Astrocyte of the spinal cord (primary cell): ENCODE data around the gene NFATC3.

Experiments used
- DNase-seq: peaks from one replicate; pipeline ENCODE4 v3.0.0; 2011; ENCODE audit warnings: low read depth, low spot score
- H3K4me3 ChIP-seq: 2 replicates; pipeline ENCODE4 v1.5.1; 2011; ENCODE audit warnings: low read depth, mild to moderate bottlenecking, low read length, moderate library complexity
- CTCF ChIP-seq: IDR thresholded peaks from 2 replicates; pipeline ENCODE4 v1.5.1; 2012; ENCODE audit warnings: low read depth, mild to moderate bottlenecking, low read length, inconsistent platforms
- in situ Hi-C: cut with HindIII; loops from 2 replicates; pipeline ENCODE4 v1.10.0; 2017; ENCODE audit warnings: low sequenced_read_pairs

Gene NFATC3

DNA sequence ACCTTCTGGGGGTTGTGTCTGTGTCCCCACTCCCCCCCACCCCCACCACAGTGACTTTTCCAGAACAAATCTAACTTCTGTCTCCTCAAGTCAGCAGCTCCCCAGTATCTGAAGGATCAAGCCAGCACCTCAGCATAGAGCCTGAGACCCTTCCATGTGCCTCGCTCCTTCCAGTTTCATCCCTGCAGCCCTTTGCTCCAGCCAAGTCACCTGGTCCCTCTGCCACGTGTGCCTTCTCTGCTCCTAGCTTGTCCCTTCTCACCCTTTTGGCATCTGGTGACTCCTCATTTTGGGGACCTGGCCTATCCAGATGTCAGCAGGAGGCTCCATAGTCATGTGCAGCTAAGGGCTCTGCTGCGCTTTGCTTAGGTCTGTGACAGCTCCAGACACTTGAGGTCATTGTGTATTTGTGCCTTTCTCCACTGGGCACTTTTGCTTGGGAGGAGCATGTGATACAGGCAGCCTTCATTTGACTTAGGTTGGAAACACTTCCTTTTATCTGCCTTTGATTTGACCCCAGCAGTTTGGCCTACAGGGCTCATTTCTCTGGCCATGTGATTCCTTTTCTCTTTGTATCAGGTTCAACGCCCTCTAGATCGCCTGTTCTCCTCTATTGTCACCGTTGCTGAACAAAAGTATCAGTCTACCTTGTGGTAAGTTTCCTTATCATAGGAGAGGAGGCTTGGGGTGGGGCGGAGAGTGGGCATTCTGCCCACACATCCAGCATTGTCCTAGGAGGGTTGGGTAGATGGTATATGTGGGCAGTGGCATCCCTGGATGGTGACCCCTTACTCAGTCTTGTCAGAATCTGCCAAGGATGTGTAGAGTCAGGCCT is 7.1 kb upstream of the NFATC3 start:
- no peak for DNase-seq
- in situ Hi-C loops, result no loop called here
- no peak for TF ChIP-seq CTCF
- no peak overlapping the region for H3K4me3 ChIP-seq

DNA sequence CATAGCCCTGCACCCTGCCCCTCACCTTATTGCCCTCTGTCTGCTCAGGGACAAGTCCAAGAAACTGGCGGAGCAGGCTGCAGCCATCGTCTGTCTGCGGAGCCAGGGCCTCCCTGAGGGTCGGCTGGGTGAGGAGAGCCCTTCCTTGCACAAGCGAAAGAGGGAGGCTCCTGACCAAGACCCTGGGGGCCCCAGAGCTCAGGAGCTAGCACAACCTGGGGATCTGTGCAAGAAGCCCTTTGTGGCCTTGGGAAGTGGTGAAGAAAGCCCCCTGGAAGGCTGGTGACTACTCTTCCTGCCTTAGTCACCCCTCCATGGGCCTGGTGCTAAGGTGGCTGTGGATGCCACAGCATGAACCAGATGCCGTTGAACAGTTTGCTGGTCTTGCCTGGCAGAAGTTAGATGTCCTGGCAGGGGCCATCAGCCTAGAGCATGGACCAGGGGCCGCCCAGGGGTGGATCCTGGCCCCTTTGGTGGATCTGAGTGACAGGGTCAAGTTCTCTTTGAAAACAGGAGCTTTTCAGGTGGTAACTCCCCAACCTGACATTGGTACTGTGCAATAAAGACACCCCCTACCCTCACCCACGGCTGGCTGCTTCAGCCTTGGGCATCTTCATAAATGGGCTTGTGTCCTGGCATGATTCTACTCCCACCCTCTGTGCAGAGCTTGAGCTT is 6.3 kb upstream of the NFATC3 start:
- no peak for TF ChIP-seq CTCF
- no peak overlapping the region for H3K4me3 ChIP-seq
- in situ Hi-C loops, result no loop called here
- DNase-seq, result no peak

DNA sequence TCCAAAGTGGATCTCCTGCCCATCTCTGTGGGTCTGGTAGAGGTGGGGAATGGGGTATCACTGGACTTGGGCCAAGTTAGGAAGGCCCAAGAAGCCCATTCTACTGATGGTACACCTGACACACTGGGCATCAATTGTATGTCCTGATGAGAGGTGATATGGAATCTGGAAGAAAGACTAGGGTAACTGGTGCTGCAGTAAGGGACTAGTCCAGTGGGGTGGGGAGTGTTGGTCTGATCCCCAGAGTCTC is 5.9 kb upstream of the NFATC3 start:
- H3K4me3 ChIP-seq, result no peak overlapping the region
- in situ Hi-C loops, result no loop called here
- no peak for DNase-seq
- TF ChIP-seq CTCF, result no peak

- H3K4me3 ChIP-seq, result no peak overlapping the region
- TF ChIP-seq CTCF, result no peak
- in situ Hi-C loops, result no loop called here
- DNase-seq, result no peak
Measured at GRCh38 chr16:68079626-68080344, 5.4 kb upstream of the NFATC3 start.

- H3K4me3 ChIP-seq, result no peak overlapping the region
- no peak for TF ChIP-seq CTCF
- DNase-seq, result no peak
- in situ Hi-C loops, result no loop called here
Measured at GRCh38 chr16:68081861-68082628, 3.1 kb upstream of the NFATC3 start.

DNA sequence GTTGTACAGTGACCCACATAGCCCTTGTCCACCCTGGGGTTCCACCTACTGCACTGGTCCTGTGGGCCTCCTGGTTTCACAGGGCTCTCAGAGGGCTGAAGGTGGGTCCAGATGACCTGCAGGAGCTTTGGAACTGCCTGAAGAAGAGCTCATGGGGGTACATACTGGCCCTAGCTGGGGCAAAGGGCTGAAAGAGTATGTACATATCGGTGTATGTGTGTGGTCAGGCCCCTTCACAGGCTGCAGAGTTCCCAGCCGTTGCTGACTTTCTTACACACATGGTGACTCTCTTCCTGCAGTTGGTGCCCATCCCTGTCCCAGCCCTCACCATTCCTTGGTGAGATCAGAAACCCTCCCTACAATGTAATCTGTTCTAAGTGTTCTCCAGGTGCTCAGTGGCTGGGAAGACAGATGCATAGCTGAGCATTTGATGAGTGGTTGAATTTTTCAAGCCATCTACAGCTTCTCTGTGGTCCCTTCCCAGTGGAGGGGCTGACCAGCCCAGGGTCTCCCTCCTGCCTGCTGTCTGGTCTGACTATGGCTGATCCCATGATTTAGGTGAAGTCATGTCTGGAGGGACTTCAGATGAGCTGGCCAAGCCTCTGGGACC is 2.4 kb upstream of the NFATC3 start:
- in situ Hi-C loops, result no loop called here
- DNase-seq, result no peak
- TF ChIP-seq CTCF, result no peak
- no peak overlapping the region for H3K4me3 ChIP-seq
